ENCODE results near the gene ERN2.

- TF ChIP-seq, protein P1, sequence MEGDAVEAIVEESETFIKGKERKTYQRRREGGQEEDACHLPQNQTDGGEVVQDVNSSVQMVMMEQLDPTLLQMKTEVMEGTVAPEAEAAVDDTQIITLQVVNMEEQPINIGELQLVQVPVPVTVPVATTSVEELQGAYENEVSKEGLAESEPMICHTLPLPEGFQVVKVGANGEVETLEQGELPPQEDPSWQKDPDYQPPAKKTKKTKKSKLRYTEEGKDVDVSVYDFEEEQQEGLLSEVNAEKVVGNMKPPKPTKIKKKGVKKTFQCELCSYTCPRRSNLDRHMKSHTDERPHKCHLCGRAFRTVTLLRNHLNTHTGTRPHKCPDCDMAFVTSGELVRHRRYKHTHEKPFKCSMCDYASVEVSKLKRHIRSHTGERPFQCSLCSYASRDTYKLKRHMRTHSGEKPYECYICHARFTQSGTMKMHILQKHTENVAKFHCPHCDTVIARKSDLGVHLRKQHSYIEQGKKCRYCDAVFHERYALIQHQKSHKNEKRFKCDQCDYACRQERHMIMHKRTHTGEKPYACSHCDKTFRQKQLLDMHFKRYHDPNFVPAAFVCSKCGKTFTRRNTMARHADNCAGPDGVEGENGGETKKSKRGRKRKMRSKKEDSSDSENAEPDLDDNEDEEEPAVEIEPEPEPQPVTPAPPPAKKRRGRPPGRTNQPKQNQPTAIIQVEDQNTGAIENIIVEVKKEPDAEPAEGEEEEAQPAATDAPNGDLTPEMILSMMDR (conservative IDR thresholded peaks at IDR 0.05), result no peak
- no peak for TF ChIP-seq EZH2 (IDR thresholded peaks at IDR 0.05; ENCODE audit: low read depth)
These were observed 26.5 kb upstream of the ERN2 start for GRCh38 chr16:23739516-23739915.

Data from PC-9 (cell line).